Upper lobe of left lung (tissue), 6 donors: ENCODE measurements around the gene PKHD1. TPM values are rescaled to one million over a fixed set of nuclear protein-coding genes. Genes with fewer than 3 reads are reported as not detected.

Source experiments
- ATAC-seq, 2 donors: fragments of 200-7000 bp; cut with Tn5 transposase; one replicate each; pipeline ENCODE4 v1.9.1; 2022; ENCODE audit warnings: mild to moderate bottlenecking in 2 of 2, moderate library complexity in 2 of 2; ENCODE audit not compliant: low FRiP score in 2 of 2
- DNase-seq, 2 donors: peaks; one replicate each; pipeline ENCODE4 v3.0.0-alpha.2; 2019 to 2020
- H3K27ac ChIP-seq, 4 donors: fragments of 200-600 bp; sonication (generic); one replicate each; pipeline ENCODE4 v1.5.1; 2016 to 2019
- H3K27me3 ChIP-seq, 4 donors: fragments of 200-600 bp; sonication (generic); one replicate each; pipeline ENCODE4 v1.5.1; 2017 to 2019
- H3K36me3 ChIP-seq, 4 donors: fragments of 200-600 bp; sonication (generic); one replicate each; pipeline ENCODE4 v1.5.1; 2016 to 2019
- H3K4me1 ChIP-seq, 4 donors: fragments of 200-600 bp; sonication (generic); one replicate each; pipeline ENCODE4 v1.5.1; 2018 to 2019
- H3K4me3 ChIP-seq, 4 donors: fragments of 200-600 bp; sonication (generic); one replicate each; pipeline ENCODE4 v1.5.1; 2017 to 2019; ENCODE audit warnings: mild to moderate bottlenecking in 2 of 4, moderate library complexity in 1 of 4
- H3K9me3 ChIP-seq, 4 donors: fragments of 200-600 bp; sonication (generic); one replicate each; pipeline ENCODE4 v1.5.1; 2018 to 2019
- CTCF ChIP-seq, 6 experiments: fragments of 450-650 bp in 4 of 6; fragments of 200-600 bp in 2 of 6; sonication (generic) in 2 of 6; IDR thresholded peaks; one replicate each; pipeline ENCODE4 v1.5.1; 2016 to 2019; ENCODE audit warnings: antibody characterized with exemption in 6 of 6
- EP300 ChIP-seq, 4 donors: sonication (generic); formaldehyde crosslinking; IDR thresholded peaks; one replicate each; pipeline ENCODE4 v1.5.1; 2017; ENCODE audit warnings: antibody characterized with exemption in 4 of 4, control low read depth in 2 of 4
- POLR2A ChIP-seq, 4 donors: fragments of 450-650 bp; IDR thresholded peaks; one replicate each; pipeline ENCODE4 v1.5.1; 2016 to 2017; ENCODE audit warnings: antibody characterized with exemption in 4 of 4, mild to moderate bottlenecking in 2 of 4
- POLR2AphosphoS5 ChIP-seq, 2 donors: sonication (generic); formaldehyde crosslinking; IDR thresholded peaks; one replicate each; pipeline ENCODE4 v1.5.1; 2017; ENCODE audit warnings: antibody characterized with exemption in 2 of 2
- WGBS, 2 donors: methylation state at CpG; one replicate each; pipeline ENCODE4 v1.1.5; 2017 to 2018; 5-methylcytosine and 5-hydroxymethylcytosine counted together
- total RNA-seq, 6 donors: library from RNA; depleted of rRNA in 4 of 6; stranded (reverse); fragments of >200 nt in 4 of 6; gene quantifications; one replicate each; pipeline versions ENCODE4 v1.1.0 to v1.2.1, GENCODE V29; 2016 to 2021
- donor health status: DM: no; HTN: no; CAD: no; lungs with moderate emphysema.
- donor health status: DM: no; HTN: yes; CAD: no; lungs with severe emphysema.

Gene PKHD1
- total RNA-seq, 6 donors from 2014 or later = 0.10 to 1.0 (median 0.34) TPM

DNA sequence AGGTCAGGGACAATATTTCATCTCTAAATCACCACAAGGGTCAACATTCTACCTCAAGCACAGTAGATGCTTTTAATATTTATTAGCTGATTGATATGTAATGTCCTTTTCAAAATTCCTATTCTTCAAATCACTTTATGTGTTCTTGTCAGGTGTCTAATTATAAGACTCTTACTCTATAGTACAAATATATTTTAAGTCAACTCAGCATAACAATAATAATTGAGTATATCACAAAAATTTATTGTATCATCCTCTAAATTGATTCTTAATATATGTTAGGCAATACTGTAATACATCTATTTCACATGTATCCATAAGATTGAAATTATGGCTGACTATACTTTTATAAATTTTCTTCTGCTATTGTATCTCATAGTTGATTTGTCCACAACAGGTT lies 423.9 kb downstream of the PKHD1 start:
- no peak overlapping the region for H3K4me3 ChIP-seq
- TF ChIP-seq CTCF (IDR thresholded peaks at IDR 0.05) (no peak), POLR2AphosphoS5 (IDR thresholded peaks at IDR 0.05) (no peak), POLR2A (IDR thresholded peaks at IDR 0.05) (no peak), EP300 (IDR thresholded peaks at IDR 0.05) (no peak)
- H3K4me1 ChIP-seq = no peaks in the 10 kb centered on the region
- H3K9me3 ChIP-seq = no peaks in the 10 kb centered on the region
- H3K27ac ChIP-seq = no peak overlapping the region
- no peaks in the 10 kb centered on the region for H3K36me3 ChIP-seq
- H3K27me3 ChIP-seq = no peaks in the 10 kb centered on the region
- no peak for ATAC-seq
- no peak for DNase-seq

GRCh38 chr6:51660767-51661166 lies 426.6 kb downstream of the PKHD1 start:
- Histone ChIP-seq H3K4me1 (no peaks in the 10 kb centered on the region), H3K27ac (no peak overlapping the region), H3K36me3 (no peaks in the 10 kb centered on the region), H3K27me3 (no peaks in the 10 kb centered on the region), H3K9me3 (no peaks in the 10 kb centered on the region), H3K4me3 (no peak overlapping the region)
- no peak for TF ChIP-seq POLR2A (IDR thresholded peaks at IDR 0.05)
- TF ChIP-seq POLR2AphosphoS5 (IDR thresholded peaks at IDR 0.05) = no peak
- no peak for TF ChIP-seq EP300 (IDR thresholded peaks at IDR 0.05)
- no peak for TF ChIP-seq CTCF (IDR thresholded peaks at IDR 0.05)
- ATAC-seq (no peak), DNase-seq (no peak)
- WGBS, 2 donors = 64 to 72% methylated on average over 3 of the region's 3 CpGs

DNA sequence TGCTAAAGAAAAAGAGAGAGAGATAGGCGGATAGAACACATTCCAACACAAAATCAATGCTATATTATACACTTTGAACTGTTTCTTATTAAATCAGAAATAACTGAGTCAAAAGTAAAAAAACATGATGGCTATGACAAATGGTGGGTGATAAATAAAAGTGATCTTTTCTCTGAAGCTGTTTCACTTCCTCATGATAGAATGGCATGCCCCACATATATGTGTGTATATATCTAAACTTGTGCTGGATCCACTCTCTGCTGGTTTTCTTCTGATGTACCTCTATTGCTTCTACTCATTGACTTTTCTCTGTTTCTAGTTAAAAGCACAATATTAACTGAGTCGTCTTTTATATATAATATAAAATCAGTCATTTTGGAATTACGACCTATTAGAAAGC lies 429.9 kb downstream of the PKHD1 start:
- TF ChIP-seq EP300 (IDR thresholded peaks at IDR 0.05) (no peak), POLR2AphosphoS5 (IDR thresholded peaks at IDR 0.05) (no peak), POLR2A (IDR thresholded peaks at IDR 0.05) (no peak), CTCF (IDR thresholded peaks at IDR 0.05) (no peak)
- no peak overlapping the region for H3K4me3 ChIP-seq
- H3K27ac ChIP-seq = no peak overlapping the region
- no peaks in the 10 kb centered on the region for H3K36me3 ChIP-seq
- 87 to 90% methylated on average over 3 of the region's 3 CpGs for WGBS, 2 donors
- no peak for DNase-seq
- no peak for ATAC-seq
- no peaks in the 10 kb centered on the region for H3K4me1 ChIP-seq
- H3K9me3 ChIP-seq = no peaks in the 10 kb centered on the region
- no peaks in the 10 kb centered on the region for H3K27me3 ChIP-seq

DNA sequence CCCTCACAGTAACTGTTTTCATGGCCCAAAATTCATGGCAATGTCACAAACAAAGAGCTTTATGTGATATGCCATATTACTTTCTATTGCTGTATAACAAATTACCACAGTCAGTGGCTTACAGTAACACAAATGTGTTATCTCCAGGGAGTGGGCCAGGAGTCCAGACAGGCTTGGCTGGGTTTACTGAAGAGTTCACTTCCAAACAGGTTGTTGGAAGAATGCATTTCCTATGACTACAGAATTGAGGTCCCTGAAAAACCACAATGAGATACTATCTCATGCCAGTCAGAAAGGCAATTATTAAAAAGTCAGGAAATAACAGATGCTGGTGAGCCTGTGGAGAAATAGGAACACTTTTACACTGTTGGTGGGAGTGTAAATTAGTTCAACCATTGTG lies 431.9 kb downstream of the PKHD1 start:
- TF ChIP-seq POLR2A (IDR thresholded peaks at IDR 0.05) (no peak), CTCF (IDR thresholded peaks at IDR 0.05) (no peak), POLR2AphosphoS5 (IDR thresholded peaks at IDR 0.05) (no peak), EP300 (IDR thresholded peaks at IDR 0.05) (no peak)
- H3K4me1 ChIP-seq = no peaks in the 10 kb centered on the region
- H3K27me3 ChIP-seq = no peaks in the 10 kb centered on the region
- H3K36me3 ChIP-seq = no peaks in the 10 kb centered on the region
- no peak overlapping the region for H3K27ac ChIP-seq
- DNase-seq = no peak
- no peak for ATAC-seq
- no peak overlapping the region for H3K4me3 ChIP-seq
- H3K9me3 ChIP-seq = no peaks in the 10 kb centered on the region

- no peak for ATAC-seq
- no peaks in the 10 kb centered on the region for H3K9me3 ChIP-seq
- WGBS, 2 donors = 65 to 78% methylated on average over 5 of the region's 5 CpGs
- no peaks in the 10 kb centered on the region for H3K4me1 ChIP-seq
- no peak overlapping the region for H3K4me3 ChIP-seq
- no peaks in the 10 kb centered on the region for H3K36me3 ChIP-seq
- TF ChIP-seq POLR2AphosphoS5 (IDR thresholded peaks at IDR 0.05) (no peak), POLR2A (IDR thresholded peaks at IDR 0.05) (no peak), EP300 (IDR thresholded peaks at IDR 0.05) (no peak)
- no peaks in the 10 kb centered on the region for H3K27me3 ChIP-seq
- H3K27ac ChIP-seq = no peak overlapping the region
- no peak for DNase-seq
Measured at GRCh38 chr6:51654647-51655046, 432.8 kb downstream of the PKHD1 start.
